Middle frontal gyrus (tissue), 1 donor: ENCODE measurements around the gene IGSF21.

Experiments used
- DNase-seq: peaks from one replicate; pipeline ENCODE4 v3.0.0-alpha.2; 2015; ENCODE audit warnings: low spot score; ENCODE audit errors: extremely low spot score

IGSF21 gene

DNA sequence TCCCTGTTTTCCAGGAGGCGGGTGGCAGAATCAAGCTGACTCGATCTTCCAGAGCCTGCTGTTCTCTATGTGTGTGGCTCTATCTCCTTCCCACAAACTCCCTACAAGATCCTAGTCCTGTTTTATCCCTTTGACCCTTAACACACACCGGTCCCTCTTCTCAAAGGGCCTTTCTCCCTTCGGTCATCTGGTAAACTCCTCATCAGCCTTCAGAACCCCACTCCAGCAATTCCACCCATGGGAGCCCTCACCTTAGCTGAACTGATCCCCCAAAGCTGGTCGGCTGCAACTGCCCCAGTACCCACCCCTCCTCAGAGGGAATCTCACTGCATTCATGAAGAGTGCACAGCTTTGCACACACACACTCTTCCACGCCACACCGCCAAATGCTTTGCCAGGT lies 184.9 kb downstream of the IGSF21 start:
- DNase-seq = no peak

GRCh38 chr1:18293291-18293690 lies 185.7 kb downstream of the IGSF21 start:
- no peak for DNase-seq

DNA sequence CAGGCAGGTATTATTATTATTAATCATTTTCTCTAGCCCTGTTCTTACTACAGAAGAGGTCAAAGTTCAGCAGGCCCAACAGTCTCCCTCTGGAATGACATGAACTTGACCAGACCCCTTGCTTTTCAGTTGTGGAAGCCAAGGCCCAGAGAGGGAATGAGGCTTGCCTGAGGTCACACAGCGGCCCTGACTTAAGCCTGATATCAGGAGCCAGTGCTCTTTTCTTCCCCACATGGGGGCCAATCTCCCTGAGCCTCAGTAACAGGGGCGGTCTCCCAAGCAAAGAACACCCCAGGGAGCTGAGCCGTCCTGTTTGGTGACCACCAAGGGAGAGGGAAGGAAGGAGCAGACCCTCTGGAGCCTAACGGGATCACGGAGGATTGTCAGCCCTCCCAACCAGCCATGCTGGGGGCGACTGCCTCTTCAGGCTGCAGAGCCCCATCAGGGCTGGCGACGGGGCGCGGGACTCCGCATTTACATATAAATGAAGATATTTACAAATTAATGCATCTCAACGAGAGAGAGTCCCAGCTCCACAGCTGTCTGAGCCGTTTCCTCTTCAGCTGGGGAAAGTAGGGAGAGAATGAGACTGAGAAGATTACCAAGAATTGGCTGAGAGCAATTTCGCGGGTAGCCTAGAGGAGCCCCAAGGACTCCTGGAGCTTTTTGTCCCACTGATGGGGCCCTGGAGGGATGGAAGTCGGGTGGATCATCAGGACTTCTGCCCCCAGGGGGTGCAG lies 187.0 kb downstream of the IGSF21 start:
- no peak for DNase-seq

DNA sequence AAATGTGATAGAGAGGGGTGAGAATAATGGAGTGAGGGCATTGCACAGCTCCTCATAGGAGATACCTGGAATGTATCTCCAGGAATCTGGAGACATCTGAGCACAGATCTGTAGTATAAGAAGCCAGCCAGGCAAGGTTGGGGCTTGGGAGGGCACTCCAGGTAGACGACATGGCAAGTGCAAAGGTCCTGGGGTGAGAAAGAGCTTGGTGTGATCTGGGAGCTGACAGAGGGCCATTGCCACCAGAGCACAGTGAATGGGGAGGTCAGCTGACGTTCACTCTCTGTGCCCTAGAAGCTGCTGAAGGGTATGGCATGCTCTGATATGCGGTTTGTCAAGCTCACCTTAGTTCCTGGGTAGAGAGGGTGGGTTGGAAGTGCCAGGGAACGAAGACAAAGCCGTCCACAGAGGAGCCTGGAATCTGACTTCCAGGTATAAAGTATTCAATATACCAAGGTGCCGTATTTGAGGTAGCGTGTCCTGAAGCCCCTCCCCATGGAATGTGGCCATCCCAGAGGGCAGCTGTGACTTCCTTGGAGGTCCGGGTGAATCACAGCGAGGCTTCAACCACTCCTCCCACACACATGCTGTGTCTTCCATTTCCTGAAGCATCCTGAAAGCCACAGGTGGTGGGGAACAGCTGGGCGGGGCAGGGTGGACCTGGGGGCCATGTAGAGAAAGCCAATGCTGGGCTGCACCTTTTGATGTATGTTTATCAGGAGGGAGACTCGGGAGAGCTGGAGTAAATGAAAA lies 190.5 kb downstream of the IGSF21 start:
- DNase-seq = no peak

DNA sequence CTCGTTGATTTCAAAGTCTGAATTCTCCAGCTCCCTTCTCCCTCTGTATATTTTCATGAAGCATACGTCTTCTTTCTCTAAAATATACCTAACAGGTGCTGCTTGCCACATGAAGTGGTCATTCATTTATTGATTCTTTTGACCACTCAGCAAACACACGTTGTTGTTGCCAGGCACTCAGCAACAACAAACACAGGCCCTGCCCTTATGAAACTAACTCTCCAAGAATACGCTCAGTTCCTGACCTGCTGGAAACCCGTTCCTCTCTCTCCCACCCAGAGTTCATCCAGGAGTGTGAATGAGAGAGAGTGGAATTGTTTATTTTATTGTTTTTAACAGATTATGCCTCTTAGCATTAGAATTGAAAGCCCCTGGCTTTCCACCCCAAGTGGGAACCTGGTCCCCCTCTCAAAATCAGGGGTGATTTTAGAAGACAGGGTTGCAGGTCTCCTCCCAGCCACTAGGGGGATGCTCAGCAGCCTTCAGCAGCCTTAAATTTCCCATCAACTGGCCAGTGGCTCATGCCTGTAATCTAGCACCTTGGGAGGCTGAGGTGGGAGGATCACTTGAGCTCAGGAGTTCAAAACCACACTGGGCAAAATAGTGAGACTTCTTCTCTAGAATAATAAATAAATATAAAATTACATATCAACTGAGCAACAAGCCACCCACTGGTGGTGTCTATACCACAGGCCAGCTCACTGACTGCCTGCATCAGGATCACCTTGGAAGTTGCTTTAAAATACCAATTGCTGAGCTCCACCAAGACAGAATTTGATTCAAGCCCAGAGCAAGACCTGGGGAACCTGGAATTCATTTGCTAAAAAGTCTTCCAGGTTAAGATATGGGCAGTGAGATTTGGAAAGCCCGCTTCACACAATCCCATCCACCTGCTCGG lies 192.1 kb downstream of the IGSF21 start:
- no peak for DNase-seq

DNA sequence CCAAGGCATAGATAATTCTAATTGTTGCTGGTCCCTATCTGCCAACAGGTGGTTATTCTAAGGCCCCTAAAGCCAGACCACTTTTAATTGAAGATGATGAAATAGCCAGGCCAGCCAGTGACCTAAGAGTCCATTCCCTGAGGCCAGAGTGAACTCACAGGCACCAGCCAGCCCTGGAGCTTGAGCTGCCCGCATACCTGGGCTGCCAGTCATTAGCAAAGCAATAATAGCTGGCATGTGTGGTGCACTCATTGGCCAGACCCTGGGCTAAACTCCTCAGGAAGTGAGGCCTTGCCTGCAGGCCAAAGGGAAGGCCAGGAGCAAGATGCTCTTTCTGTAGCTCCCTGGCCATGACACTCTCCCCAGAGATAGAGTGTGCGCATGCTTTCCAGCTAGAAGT lies 192.8 kb downstream of the IGSF21 start:
- DNase-seq = no peak

DNA sequence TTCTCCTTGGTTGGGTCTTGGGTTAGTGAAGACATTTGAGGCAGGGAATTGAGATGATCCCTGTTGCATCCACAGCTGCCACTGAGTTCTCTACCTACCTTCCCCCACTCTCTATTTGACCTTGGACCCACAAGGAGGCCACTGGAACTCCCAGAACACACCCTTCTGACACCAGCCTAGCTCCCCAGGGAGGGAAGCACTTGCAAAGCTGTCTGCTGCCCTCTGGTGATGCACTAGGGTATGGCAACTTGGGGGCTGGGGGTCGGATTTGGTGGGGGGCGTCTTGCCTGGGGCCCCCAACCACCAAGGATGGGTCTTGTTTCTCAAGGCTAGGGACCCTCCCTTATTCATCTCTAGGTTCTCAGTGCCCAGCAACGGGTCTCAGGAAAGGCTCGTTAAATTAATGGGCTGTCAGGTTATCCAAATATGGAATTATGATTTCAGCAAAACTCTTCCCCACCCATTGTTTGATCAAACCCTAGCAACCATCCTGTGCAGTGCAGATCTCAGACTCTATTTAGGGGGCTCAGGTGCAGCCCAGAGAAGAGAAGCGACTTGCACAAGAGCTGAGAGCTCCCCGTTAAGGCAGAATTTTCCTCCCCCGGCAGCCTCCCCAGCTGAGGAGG lies 195.3 kb downstream of the IGSF21 start:
- DNase-seq = no peak

- DNase-seq = no peak
These were observed 196.7 kb downstream of the IGSF21 start for GRCh38 chr1:18304151-18304869.

- DNase-seq = no peak
These were observed 197.7 kb downstream of the IGSF21 start for GRCh38 chr1:18305182-18305795.

DNA sequence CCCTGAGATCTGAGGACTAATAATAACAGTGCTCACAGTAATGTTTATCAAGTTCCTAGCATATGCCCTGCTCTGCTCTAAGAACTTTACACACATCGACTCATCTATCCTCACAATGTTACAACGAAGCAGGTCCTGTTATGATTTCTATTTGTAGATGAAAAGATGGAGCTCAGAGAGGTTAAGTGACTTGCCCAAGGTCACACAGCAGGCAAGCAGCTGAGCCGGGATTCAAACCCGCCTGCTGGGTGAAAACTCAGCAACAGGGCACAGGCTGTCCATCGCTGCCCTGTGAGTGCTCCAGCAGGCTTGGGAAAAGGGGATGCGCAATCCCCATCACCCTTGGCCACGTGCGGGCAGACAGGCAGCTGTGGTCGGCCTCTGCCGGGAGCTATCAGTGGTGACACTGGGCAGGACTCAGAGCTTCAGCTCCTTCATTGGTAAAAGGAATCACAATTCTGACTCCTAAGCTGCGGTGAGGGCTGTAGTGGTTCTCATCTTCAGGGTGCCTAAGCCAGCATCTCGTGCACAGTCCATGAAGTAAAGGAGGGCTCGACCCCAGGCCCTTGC lies 199.8 kb downstream of the IGSF21 start:
- DNase-seq = no peak

DNA sequence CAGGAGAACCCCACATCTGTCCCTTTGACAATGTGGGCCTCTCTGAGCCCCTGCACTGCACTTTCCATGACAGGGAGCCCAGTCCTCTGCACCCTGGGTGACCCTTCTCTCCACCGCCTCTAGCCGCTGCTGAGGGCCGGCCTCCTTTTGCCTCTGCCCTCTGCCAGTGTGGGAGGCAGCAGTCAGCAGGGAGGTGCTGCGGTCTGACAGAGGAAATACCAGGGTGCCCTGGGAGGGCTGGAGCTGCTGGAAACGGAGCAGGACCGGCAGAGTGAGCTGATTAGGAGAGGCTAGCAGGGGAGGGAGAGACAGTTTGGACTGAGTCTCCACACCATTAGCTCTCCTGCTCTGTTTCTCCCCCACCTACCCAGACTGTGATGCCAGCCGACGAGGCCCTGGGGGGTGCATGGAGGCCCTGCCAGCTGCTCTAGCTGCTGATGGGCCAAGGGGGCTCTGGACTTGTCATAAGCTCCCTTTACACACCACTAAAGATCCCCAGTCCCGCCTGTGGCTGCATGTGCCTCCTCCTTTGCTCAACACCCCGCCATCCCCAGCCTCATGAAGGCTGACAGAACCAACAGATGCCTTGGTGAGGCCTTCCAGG lies 202.1 kb downstream of the IGSF21 start:
- DNase-seq = no peak

- no peak for DNase-seq
These were observed 205.4 kb downstream of the IGSF21 start for GRCh38 chr1:18312961-18313360.

DNA sequence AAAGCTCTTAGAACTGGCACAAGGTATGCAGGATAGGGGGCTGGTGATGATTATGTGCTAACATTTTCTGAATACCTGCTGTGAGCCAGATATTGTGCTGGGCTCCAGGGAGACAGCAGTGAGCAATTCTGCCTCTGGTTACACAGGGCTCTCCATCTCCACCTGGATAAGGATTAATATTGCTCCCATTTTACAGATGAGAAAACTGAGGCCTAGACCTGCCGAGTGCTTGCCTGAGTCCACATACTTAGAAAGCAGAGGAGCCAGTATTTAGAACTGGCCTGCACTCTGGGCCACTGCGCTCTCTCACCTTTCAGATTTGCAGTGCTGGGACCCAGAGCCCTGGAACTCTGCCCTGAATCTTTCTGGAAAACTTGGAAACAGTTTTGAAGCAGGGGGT lies 205.9 kb downstream of the IGSF21 start:
- DNase-seq = no peak

DNA sequence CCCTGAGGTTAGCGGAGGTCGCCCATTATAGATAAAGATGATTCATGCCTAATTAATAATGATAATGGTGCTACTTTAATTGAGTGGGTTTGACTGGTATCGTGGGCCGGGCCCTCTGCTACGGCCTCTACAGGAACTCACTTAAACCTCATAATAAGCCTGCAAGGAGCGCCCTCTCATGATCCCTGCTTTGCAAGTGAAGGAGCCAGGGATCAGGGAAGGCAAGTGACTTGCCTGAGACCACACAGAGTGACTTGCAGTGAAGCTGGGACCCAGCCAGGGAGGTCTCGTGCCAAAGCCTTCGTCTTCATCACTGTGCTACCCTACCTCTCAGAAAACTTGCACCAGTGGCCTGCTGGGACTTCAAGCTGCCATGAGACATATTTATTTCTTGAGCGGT lies 206.8 kb downstream of the IGSF21 start:
- no peak for DNase-seq

- DNase-seq = no peak
These were observed 207.9 kb downstream of the IGSF21 start for GRCh38 chr1:18315449-18315848.

GRCh38 chr1:18316764-18317163 lies 209.2 kb downstream of the IGSF21 start:
- no peak for DNase-seq

- DNase-seq = no peak
These were observed 211.5 kb downstream of the IGSF21 start for GRCh38 chr1:18319099-18319498.

GRCh38 chr1:18320051-18320450 lies 212.5 kb downstream of the IGSF21 start:
- DNase-seq = no peak

- DNase-seq = no peak
These were observed 214.9 kb downstream of the IGSF21 start for GRCh38 chr1:18322368-18323032.
